Medulla oblongata (tissue), 1 donor: Measurements from ENCODE around the gene WBP1L.
"Not testable (repeated sequence)": the region's sequence is repeated elsewhere in the genome, so short reads cannot be mapped to it uniquely, and the experiment has no call there.

Experiments used
- DNase-seq: peaks from one replicate; pipeline ENCODE4 v3.0.0-alpha.2; 2015; ENCODE audit errors: extremely low spot score

Gene WBP1L

DNA sequence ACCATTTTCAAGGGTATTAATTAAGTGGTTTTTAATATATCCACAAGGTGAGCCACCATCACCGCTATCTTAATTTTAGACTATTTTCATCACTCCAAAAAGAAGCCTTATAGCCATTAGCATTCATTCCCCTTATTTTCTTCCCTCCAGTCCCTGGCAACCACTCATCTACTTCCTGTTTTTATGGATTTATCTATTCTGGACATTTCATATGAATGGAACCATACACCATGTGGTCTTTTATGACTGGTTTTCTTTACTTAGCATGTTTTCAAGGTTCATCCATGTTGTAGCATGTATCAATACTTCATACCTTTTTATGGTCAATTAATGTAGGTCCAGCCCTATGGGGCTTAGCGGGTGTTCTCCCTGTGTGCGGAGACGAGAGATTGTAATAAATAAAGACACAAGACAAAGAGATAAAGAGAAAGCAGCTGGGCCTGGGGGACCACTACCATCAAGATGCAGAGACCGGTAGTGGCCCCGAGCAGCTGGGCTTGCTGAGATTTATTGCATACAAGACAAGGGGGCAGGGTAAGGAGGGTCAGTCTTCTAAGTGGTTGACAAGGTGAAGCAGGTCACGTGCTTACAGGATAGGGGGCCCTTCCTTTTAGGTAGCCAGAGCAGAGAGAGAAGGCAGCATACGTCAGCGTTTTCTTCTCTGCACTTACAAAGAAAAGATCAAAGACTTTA is 14.6 kb downstream of the WBP1L start:
- DNase-seq = no peak

DNA sequence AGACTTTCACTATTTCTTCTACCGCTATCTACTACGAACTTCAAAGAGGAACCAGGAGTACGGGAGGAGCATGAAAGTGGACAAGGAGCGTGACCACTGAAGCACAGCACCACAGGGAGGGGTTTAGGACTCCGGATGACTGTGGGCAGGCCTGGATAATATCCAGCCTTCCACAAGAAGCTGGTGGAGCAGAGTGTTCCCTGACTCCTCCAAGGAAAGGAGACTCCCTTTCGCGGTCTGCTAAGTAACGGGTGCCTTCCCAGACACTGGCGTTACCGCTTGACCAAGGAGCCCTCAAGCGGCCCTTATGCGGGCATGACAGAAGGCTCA is 15.2 kb downstream of the WBP1L start:
- not testable (repeated sequence) for DNase-seq

DNA sequence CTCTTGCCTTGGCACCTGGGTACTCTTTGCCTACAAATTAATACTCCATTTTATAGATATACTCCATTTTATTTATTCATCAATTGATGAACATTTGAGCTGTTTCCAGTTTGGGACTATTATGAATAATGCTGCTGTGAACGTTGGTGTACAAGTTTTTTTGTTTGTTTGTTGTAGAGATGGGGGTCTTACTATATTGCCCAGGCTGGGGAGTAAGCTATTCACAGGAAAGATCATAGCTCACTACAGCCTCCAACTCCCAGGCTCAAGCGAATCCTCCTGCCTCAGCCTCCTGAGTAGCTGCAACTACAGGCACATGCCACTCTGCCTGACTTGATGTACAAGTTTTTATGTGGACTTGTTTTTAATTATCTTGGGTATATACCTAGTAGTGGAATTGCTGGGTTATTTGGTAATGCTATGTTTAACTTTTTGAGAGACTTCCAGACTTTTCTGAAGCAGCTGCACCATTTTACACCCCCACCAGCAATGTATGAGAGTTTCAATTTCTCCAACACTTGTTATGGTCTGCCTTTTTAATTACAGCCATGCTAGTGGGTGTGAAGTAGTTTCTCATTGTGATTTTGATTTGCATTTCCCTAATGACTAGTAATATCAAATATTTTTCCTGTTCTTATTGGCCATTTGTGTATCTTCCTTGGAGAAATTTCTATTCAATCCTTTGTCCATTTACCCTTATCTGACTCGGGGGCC is 15.9 kb downstream of the WBP1L start:
- DNase-seq = no peak

DNA sequence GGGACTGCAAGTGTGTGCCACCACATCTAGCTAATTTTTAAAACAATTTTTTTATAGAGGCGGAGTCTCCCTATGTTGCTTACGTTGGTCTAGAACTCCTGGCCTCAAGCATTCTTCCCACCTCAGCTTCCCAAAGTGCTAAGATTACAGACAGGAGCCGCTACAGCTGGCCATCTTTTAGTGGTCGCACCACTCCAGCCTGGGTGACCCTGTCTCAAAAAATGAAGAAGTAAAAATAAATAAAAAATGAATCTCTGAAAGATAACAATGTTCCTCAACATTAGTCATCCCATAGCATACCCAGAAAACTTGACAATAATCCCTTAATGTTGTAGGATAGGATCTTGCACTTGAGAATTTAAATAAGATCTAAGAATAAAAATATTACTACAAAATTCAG is 18.2 kb downstream of the WBP1L start:
- DNase-seq = no peak

DNA sequence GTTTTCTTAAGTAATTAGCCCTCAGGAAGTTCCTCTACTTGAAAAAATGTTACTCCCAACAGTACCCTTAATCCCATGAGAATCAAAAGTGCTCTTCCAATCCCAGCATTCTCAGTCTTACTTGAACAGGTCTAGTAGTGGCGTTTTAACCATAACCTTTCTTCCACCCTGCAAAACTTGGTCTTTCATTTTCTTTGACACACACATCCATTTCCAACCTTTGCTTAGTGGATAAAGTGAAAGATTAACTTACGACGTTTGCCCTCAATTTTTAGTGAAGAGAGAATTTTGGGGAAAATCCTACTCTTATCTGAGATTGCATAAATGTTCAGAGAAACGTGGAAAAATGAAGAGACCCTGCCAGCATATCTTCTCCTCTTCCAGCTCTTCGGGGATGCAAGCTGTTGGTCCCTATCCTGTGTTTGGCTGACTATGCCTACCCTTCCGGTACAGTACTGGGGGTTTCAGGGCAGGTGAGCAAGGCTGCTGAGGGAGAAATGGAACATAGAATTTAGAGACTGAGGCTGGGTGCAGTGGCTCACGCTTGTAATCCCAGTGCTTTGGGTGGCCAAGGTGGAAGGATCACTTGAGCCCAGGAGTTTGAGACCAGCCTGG is 18.8 kb downstream of the WBP1L start:
- no peak for DNase-seq

DNA sequence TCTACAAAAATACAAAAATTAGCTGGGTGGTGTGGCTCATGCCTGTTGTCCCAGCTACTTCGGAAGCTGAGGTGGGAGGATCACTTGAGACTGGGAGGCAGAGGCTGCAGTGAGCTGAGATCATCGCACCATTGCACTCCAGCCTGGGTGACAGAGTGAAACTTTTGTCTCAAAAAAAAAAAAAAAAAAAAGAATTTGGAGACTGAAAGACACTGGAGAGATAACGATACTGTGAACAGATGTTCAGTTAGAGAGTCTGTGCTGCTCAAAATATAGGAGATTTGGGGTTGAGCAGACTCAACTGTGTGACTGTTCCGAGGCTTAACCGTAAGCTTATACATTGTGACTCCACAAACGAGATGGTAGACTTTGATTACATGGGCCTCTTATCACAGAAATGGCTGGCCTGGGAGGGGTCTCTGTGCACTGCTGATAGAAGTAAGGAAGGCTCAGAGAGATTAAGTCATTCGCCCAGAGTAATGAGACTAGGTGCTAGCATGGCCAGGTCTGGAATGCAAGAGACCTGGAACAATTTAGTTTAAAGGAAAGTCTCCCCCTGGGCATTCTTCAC is 19.4 kb downstream of the WBP1L start:
- no peak for DNase-seq

DNA sequence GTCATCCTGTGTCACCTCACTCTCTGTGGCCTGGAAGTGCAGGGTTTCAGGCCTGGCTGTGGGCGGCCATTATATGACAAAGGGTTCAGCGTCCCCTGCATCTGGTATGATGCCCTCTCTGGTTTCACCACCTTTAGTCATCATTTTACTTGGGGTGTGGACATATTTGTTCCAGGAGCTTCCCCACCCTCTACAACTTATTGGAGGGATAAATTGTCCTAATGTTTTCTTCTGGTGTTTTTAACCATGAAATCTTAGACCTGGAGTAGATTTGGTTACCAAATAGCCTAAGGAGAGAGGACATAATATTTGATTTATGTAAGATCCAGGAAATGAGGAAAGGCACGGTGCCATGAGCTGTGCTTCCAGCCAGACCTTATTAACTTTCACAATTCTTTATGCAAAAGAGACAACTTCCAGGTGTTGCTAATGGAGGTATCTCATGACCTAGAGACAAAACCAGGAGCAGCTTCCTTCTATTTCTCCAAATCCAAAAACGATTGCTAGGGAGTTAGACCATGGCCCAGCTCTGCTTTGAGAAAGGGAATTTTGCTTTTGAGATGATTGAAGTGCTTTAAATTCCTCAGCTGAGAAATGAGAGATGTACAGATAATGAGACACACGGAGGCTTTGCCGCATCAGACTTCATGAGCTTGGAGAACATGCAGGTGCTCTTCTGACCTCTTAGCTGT is 20.9 kb downstream of the WBP1L start:
- DNase-seq = no peak

DNA sequence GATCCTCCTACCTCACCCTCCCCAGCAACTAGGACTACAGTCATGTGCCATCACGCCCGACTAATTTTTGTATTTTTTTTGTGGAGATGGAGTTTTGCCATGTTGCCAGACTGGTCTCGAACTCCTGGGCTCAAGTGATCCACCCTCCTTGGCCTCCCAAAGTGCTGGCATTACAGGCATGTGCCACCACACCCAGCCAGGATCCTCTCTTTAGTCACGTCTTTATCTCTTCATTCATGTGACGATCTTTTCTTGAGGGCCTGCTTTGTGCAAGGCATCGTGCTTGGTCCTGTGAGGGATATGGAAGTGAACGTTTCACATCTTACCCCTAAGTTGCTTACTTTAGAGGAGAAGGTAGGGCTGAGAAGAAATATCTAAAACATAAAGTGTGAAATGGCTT is 21.6 kb downstream of the WBP1L start:
- no peak for DNase-seq

DNA sequence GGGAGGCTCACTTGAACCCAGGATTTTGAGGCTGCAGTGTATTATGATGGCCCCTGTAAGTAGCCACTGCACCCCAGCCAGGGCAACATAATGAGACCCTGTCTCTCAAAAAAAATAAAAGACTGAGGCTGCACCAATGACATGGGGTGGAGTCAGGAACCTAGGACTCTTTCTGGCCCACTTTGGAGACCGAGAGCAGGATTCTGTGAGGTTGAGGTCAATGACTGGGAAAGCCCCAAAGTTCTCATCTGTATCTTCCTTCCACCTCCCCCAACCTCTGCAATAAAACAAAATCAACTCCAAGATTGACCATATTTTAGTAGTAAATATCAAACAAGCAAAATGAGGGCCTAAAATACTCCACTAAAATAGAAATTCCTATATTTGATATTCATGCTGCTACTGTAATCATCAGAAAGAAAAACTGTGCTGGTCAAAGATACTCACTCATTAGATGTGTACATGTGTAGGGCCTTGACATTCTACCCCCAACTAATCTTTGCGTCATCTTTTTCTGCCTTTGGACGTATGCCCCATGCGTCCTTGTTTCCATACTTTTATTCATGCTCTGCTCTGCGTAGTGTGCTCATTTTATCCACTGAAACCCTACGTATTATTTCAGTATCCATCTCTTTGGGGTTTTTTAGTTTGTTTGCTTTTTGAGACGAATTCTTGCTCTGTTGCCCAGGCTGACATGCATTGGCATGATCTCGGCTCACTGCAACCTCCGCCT is 23.8 kb downstream of the WBP1L start:
- no peak for DNase-seq

DNA sequence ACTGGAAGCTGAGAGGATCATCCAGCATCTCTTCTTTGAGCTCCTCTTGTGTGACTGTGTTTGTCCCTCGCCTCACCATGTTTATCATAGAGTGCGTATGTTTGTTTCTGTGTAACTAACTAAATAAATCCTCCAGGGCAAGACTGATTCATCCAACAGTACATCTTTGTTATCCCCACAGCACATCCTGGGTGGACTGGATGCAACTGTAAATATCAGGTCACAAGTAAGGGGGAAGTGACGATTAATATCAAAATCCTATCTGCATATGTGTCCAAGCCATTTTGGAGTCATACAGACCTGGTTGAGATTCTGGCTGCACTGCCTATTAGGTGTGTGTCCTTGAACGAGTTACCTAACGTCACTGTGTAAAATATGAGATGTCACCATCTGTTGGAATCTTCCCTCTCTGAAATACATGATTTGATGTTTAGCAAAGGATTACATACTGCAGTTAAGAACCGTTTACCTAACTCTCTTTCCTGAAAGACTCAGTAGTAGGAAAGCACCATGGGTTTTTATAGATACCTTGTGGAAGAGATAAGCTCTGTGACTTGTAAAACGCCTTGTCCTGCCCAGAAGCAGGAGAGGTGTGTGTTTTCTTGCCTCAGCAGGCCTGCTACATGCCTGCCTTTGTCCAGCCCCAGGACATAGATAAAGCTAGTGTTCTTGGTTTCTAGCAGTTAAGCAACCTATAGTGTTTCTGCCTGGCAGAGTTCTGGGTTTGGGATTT is 25.8 kb downstream of the WBP1L start:
- DNase-seq = no peak

DNA sequence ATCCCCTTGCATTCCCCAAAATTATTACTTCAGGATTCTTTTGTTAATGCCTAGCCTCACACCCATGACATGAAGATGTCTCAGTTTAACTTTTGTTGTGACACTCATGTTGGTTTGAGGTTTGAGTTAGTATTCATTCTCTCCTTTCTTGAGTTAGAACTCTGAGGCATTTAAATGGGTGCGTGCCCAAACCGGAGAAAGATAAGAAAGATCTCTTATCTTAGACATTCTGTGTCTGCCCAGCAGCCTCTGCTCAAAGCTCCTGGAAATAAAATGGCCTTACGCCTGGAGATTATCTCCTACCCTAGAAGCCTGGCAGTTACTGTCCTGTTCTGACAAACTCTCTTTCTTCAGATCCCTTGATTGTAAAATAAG is 26.3 kb downstream of the WBP1L start:
- no peak for DNase-seq

DNA sequence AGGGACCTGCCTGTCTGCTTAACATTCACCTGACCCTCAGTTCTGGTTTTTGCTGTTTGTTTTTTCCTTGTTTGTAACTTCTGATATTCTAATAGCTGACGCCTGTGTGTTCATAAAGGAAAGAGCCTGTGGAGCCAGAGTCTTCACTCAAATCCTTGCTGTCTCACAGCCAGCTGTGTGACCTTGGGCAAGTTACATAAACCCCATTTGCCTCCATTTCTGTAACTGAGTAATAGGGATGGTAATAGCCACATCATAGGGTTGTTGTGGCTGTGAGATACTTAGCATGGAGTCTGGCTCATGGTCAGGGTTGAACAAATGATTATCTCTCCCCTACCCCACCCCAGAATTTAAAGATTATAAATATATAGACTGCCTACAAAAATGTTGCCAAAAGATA is 27.0 kb downstream of the WBP1L start:
- DNase-seq = no peak

DNA sequence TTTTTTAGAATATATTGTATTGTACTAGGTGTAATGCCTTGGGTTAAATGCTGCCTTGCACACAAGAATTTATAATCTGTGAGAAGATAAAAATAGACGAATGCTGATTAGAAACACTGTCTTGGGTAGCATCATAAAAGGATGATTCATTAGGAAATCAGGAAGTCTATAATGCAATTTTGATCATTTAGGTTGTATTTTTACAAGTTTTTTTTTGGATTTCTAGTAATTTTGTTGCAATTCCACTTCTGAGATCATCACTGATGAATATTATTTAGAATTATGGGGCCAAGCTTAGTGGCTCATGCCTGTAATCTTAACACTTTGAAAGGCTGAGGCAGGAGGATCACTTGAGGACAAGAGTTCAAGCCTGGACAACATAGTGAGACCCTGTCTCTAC is 29.6 kb downstream of the WBP1L start:
- DNase-seq = no peak

DNA sequence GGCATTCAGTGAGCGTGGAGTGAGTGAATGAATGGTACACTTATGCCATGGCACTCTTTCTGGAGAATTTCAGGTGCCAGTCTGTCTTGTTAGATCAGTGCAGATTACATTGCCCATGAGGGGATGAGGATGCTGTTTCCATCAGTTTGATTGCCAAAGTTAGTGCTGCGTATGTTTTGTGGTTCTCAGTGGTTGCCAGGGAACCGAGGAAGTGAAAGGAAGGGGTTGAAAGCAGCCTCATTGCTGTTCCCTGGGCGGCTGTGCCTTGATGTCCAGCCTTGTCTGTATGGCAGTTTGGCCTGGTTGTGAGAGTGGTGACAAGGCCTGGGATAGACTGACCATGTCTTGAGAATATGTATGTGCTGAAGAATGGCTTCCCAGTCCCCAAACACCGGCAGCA is 30.2 kb downstream of the WBP1L start:
- peak; percentile 70 for DNase-seq

DNA sequence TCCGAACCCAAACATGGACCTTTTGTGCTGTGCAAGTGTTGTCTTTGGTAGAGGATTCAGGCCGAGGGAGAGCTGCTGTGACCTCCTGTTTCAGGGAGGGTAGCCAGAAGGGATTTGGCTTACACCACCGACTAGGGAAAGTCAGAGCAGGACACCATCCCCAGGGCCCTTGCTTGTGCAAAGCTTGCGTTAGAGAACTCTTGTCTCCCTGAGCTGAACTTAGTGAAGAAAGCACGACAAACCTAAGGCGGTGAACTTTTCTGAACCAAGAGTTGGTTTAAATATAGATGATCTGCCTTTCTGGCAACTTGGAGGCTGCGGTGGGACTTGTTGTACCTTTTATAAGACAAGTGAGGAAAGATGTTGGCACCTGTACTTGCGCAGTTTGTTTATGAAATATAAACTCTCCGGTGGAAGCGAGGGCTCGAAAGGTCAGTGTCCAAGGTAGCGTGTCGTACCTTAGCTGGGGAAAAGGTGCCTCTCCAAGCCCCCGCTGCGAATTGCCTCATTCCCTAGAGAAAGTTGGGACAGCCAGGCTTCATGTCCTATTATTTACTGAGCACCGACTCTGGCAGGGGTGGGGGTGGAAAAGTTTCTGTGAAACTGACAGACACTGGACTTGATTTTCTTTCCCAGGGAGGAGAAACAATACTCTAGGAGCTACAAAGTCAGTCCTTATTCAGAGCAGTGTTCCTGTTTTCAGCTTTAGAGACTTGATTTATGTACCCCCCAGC is 31.6 kb downstream of the WBP1L start:
- peak; percentile 70 for DNase-seq

DNA sequence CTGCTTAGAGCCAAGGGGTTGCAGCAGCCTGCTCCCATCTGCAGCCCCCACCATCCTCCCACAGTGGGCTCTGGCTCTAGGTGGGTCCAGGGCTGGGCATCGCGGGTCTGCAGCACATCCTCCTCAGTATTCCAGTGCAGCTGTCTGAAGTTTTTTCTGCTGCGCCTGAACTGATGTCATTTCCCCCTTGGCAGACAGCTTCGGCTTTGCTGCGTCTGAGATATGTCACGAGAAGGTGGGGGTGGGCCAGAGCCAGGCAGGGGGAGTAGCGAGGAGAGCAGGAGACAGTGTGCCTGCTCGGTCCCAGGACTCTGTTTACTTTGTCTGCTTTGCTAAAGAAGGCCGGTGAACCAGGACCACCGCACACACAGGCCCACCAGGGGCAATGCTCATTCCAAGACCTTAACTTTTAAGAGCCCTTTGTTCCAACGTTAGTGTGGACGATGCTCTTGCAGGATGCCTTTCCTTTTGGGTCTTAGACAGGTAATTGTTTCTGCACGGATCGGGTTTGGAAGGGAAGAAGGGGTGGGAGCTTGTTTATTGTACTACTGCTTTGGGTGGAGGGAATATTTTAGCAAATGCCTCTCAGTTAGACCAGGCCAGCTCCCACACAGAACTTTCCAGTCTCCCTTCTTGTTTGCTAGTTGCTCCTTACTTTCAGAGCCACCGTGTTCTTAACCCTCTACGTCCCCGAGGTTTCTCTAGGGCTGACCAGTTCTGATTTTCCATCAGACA is 32.4 kb downstream of the WBP1L start:
- peak; percentile 93 for DNase-seq

DNA sequence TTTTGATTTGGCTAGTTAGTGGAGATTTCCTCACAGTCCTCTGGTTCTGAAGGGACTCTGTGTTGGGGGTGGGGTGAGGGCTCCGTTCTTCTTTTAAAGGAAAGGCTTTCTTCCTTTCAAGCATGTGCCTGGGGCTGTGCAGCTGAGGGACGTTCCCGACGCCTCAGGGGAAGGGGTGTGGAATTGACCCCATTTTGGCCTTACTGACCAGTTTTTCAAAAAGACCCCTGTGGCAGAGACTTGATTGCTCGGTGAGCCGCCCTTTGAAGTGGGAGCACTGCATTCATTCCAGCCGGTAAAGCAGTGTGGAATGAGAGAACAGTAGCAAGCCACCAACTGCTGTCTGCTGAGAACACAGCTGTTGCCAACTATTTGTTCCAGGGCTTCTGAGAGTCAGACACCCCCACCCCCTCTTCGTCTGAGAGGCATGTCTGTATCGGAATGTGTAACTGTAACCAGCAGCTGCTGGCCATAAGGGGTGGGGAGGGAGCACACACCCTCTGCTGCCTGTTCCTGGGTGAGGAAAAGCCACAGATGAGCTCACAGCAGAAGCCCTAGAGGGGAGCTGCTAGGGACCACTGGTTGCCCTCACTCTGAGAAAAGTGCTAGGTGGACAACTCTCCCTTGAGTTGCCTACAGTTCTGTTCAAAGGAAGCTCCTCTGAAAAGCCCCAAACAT is 33.2 kb downstream of the WBP1L start:
- DNase-seq = peak; percentile 67

DNA sequence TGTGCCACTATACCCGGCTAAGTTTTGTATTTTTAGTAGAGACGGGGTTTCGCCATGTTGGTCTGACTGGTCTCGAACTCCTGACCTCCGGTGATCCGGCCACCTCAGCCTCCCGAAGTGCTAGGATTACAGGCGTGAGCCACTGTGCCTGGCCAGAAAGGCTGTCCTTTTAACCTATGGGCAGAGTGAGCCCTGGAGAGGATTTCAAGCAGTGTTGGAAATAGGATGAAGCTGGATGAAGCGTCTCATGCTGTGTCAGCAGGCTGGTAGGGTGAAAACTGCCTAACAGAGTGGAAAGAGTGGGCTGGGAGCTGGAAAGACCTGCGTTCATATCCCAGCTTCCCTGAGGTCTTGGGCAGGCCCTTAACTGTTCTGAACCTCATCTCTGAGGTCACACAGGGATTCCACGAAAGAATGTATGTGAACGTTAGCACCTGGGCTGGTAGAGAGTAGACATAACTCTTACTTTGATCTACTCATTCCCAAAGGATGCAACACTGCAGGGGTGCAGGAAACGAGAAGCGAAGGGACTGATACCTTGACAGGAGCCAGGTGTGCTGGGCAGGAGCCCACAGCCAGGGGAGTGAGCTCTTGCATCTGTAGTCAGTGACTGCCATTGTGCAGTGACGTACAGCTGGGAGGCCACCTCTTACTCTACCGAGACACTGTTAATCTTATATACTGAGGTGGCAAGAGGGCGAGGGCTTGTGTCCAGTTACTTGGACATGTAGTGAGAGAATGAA is 34.1 kb downstream of the WBP1L start:
- no peak for DNase-seq
